Bronchial epithelial cell (primary cell): ENCODE data around the gene OR52I2. TPM values are rescaled to one million over a fixed set of nuclear protein-coding genes. Genes with fewer than 3 reads are reported as not detected.
A peak's percentile ranks its signal among the peaks of the same experiment; 100 is the strongest.

Experiments
- DNase-seq: peaks from one replicate; pipeline ENCODE4 v3.0.0-alpha.2; 2010; ENCODE audit warnings: low read depth
- FAIRE-seq: peaks from 2 replicates; lab custom pipeline; 2011; peaks lifted over from hg19 to GRCh38; lab: Jason Lieb, UNC
- H3K27me3 ChIP-seq: 2 replicates; pipeline ENCODE4 v1.5.1; 2011; ENCODE audit warnings: low read length; ENCODE audit not compliant: control insufficient read depth, insufficient read depth
- H3K36me3 ChIP-seq: 2 replicates; pipeline ENCODE4 v1.5.1; 2011; ENCODE audit warnings: low read length; ENCODE audit not compliant: control insufficient read depth, insufficient read depth
- H3K4me3 ChIP-seq: 2 replicates; pipeline ENCODE4 v1.5.1; 2011; ENCODE audit warnings: mild to moderate bottlenecking, low read depth, low read length, control low read depth
- total RNA-seq: library from RNA; depleted of rRNA; stranded (reverse); fragments of >200 nt; gene quantifications from 2 replicates; pipeline ENCODE4 v1.2.1, GENCODE V29; 2014
- TF ChIP-seq, protein P1 (sequence below): IDR thresholded peaks from 2 replicates; pipeline ENCODE4 v1.5.1; 2011; ENCODE audit warnings: mild to moderate bottlenecking, moderate library complexity, low read length, control low read depth, inconsistent platforms; ENCODE audit not compliant: insufficient read depth, severe bottlenecking

The OR52I2 gene
- total RNA-seq, 1 donor from 2014 or later, result not detected

DNA sequence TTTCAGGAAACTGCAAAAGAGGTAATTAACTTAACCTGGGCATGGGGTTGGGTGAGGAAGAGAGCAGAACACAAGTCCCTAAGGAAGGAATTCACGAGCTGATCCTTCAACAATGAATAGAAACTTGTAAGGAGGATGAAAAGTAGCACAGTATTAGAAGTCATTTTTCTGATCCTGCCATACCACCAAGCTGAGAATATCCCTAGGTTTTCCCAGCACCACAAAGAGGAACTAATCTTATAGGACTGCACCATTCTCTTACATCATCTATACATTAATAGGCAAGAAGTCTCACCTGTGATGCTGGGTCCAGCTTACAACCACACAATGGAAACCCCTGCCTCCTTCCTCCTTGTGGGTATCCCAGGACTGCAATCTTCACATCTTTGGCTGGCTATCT is 12.2 kb downstream of the OR52I2 start, which contains the start of gene OR52I1:
Gene OR52I1, plus strand, starts transcription at position 301 of the 400 bp plus-strand sequence. Its CDS starts 0 bp downstream, at position 301.
- TF ChIP-seq, protein P1, sequence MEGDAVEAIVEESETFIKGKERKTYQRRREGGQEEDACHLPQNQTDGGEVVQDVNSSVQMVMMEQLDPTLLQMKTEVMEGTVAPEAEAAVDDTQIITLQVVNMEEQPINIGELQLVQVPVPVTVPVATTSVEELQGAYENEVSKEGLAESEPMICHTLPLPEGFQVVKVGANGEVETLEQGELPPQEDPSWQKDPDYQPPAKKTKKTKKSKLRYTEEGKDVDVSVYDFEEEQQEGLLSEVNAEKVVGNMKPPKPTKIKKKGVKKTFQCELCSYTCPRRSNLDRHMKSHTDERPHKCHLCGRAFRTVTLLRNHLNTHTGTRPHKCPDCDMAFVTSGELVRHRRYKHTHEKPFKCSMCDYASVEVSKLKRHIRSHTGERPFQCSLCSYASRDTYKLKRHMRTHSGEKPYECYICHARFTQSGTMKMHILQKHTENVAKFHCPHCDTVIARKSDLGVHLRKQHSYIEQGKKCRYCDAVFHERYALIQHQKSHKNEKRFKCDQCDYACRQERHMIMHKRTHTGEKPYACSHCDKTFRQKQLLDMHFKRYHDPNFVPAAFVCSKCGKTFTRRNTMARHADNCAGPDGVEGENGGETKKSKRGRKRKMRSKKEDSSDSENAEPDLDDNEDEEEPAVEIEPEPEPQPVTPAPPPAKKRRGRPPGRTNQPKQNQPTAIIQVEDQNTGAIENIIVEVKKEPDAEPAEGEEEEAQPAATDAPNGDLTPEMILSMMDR, result no peak
- FAIRE-seq (no peak), DNase-seq (no peak)
- Histone ChIP-seq H3K4me3 (no peak within 1 kb of the TSS), H3K27me3 (no peaks in the 10 kb centered on the region), H3K36me3 (no peaks in the 10 kb centered on the region)

GRCh38 chr11:4605057-4605456 is 23.5 kb downstream of the OR52I2 start:
- FAIRE-seq (no peak), DNase-seq (no peak)
- H3K4me3 ChIP-seq, result no peak overlapping the region
- TF ChIP-seq, protein P1, result no peak
- H3K27me3 ChIP-seq, result no peaks in the 10 kb centered on the region
- H3K36me3 ChIP-seq, result peaks cover 12% of the 10 kb centered on the region

GRCh38 chr11:4606231-4607015 is 24.9 kb downstream of the OR52I2 start:
- Histone ChIP-seq H3K36me3 (peaks cover 8% of the 10 kb centered on the region), H3K4me3 (peak overlapping the region; percentile 69), H3K27me3 (no peaks in the 10 kb centered on the region)
- FAIRE-seq, result no peak
- peak; percentile 11 for DNase-seq
- TF ChIP-seq, protein P1, result no peak

GRCh38 chr11:4607096-4607495 is 25.6 kb downstream of the OR52I2 start:
- Histone ChIP-seq H3K27me3 (no peaks in the 10 kb centered on the region), H3K4me3 (peak overlapping the region; percentile 69), H3K36me3 (peaks cover 3% of the 10 kb centered on the region)
- peak; percentile 40 for DNase-seq
- TF ChIP-seq, protein P1, result no peak
- FAIRE-seq, result no peak

DNA sequence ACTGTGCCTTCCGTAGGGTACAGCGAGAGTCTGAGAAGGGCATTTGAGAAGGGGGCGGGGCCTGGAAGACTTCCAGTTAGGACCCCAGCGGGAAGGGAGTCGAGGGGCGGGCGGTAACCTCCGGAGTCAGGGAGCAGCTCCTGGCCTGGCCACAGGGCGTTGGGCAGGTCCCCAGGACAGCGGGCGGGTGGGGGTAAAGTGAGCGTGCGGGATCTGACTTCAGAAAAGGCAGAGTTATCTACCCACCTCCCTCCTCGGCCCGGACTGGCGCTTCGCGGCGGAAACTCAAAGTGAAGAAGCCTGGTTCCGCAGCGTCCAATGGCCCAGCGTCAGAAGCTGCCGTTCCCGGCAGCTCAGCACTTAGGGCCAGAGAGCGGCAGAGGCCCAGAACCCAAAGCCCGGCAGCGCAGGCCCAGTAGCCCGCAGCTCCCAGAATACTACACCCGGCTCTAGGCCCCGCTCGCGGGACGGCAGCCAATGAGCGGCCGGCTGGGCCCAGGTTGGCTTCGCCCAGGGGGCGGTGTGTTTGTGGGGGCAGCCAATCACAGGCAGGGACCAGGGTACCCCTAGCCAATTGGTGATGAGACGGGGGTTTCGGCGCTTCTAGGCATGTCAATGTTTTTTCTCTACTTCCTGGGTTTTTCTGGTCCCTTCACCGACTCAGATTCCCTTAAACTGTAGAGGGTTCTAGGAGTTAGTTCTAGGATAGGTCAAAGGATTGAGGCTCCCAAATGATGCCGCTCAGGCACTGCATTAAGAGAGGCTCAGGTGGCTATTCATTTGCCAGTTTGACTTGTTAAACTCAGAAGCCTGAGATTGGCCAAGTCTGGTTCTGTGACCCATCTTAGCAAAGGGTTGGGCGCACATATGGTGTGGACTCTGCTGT is 26.5 kb downstream of the OR52I2 start, which contains the start of gene TRIM68:
Gene TRIM68, minus strand, starts transcription at position 451 of the 886 bp plus-strand sequence. CDS start 2,727 bp downstream, outside the sequence.
- TF ChIP-seq, protein P1, result no peak
- no peaks in the 10 kb centered on the region for H3K27me3 ChIP-seq
- peaks cover 3% of the 10 kb centered on the region for H3K36me3 ChIP-seq
- peak within 1 kb of the TSS; percentile 69 for H3K4me3 ChIP-seq
- peak; percentile 58 for FAIRE-seq
- DNase-seq, result peak; percentile 87
